ENCODE data around the gene TTC29. TPM values are rescaled to one million over a fixed set of nuclear protein-coding genes. Genes with fewer than 3 reads are reported as not detected.

The TTC29 gene
- total RNA-seq, 3 donors from 2014 or later, result 0.29 TPM; not detected in 2

DNA sequence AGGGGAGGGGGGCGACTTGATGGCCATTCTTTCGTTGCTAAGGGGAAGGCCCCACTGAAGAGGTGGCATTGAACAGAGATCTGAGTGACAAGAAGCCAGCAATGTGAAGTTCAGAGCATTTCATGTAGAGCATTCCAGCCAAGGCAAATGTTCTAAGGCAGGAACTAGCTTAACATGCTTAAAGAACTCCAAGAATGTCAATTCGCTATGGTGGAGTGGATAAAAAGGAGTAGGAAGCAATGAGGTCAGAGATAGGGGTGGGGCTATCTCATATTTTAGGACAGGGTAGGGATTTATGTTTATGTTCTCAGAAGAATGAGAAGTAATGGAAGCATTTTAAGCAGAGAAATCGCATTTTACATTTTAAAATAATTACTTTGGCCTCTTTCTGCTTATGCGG lies 130.9 kb downstream of the TTC29 start:
- Histone ChIP-seq H3K27ac (no peak overlapping the region), H3K9me3 (no peaks in the 10 kb centered on the region), H3K4me1 (no peaks in the 10 kb centered on the region), H3K4me3 (no peak overlapping the region), H3K36me3 (no peaks in the 10 kb centered on the region), H3K27me3 (no peaks in the 10 kb centered on the region)
- TF ChIP-seq, protein P1, sequence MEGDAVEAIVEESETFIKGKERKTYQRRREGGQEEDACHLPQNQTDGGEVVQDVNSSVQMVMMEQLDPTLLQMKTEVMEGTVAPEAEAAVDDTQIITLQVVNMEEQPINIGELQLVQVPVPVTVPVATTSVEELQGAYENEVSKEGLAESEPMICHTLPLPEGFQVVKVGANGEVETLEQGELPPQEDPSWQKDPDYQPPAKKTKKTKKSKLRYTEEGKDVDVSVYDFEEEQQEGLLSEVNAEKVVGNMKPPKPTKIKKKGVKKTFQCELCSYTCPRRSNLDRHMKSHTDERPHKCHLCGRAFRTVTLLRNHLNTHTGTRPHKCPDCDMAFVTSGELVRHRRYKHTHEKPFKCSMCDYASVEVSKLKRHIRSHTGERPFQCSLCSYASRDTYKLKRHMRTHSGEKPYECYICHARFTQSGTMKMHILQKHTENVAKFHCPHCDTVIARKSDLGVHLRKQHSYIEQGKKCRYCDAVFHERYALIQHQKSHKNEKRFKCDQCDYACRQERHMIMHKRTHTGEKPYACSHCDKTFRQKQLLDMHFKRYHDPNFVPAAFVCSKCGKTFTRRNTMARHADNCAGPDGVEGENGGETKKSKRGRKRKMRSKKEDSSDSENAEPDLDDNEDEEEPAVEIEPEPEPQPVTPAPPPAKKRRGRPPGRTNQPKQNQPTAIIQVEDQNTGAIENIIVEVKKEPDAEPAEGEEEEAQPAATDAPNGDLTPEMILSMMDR (IDR thresholded peaks at IDR 0.05), result no peak
- no peak for TF ChIP-seq POLR2A (IDR thresholded peaks at IDR 0.05)
- TF ChIP-seq POLR2AphosphoS5 (IDR thresholded peaks at IDR 0.05), result no peak
- intact Hi-C loops (cut with DNase I; ENCODE audit: low total_unique reads), result no loop called here
- no peak for DNase-seq (ENCODE audit: low spot score in 2 of 2)

DNA sequence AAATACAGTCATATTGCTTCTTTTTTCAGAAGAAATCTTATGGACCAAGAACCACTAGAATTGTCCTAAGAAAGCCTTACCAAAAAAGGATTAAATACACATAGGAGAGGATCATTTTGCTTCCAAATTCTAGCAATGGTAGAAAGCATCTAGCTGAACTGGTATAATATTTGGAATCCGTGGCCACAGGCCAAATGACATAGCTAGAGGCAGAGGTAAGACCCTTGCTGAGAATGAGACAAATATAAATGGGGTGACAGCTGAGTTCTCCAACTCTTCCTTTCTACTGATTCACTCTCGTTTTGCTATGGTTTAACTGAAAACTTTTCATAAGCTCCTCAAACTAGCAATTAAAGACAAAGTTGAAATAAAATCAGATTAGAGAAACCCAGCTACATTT lies 150.0 kb downstream of the TTC29 start:
- intact Hi-C loops (cut with DNase I; ENCODE audit: low total_unique reads), result no loop called here
- TF ChIP-seq POLR2AphosphoS5 (IDR thresholded peaks at IDR 0.05), result no peak
- TF ChIP-seq POLR2A (IDR thresholded peaks at IDR 0.05), result no peak
- TF ChIP-seq, protein P1 (IDR thresholded peaks at IDR 0.05), result no peak
- Histone ChIP-seq H3K4me1 (no peaks in the 10 kb centered on the region), H3K9me3 (no peaks in the 10 kb centered on the region), H3K4me3 (no peak overlapping the region), H3K27me3 (no peaks in the 10 kb centered on the region), H3K27ac (no peak overlapping the region), H3K36me3 (no peaks in the 10 kb centered on the region)
- no peak for DNase-seq (ENCODE audit: low spot score in 2 of 2)

DNA sequence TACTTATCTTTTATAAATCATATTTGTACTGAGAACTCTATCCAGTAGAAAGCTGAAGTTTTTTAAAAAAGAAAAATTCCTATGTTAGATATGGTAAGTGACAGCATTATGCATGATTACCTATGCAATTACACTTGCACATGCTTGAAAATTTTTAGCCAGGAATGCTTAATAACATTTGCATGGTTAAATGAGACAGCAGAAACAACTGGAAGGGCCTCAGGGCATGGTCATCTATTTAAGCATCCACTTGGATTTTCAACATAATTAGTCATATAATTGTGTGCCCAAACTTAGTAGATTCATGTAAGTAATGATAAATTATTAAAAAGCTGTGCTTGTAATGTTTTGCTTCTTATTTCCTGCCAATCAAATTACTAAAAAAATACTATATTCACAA lies 151.9 kb downstream of the TTC29 start:
- no peaks in the 10 kb centered on the region for H3K4me1 ChIP-seq
- no peak for DNase-seq (ENCODE audit: low spot score in 2 of 2)
- H3K9me3 ChIP-seq, result no peaks in the 10 kb centered on the region
- no peaks in the 10 kb centered on the region for H3K27me3 ChIP-seq
- intact Hi-C loops (cut with DNase I; ENCODE audit: low total_unique reads), result no loop called here
- no peak overlapping the region for H3K4me3 ChIP-seq
- H3K27ac ChIP-seq, result no peak overlapping the region
- H3K36me3 ChIP-seq, result no peaks in the 10 kb centered on the region
- TF ChIP-seq, protein P1 (IDR thresholded peaks at IDR 0.05), result no peak
- no peak for TF ChIP-seq POLR2AphosphoS5 (IDR thresholded peaks at IDR 0.05)
- no peak for TF ChIP-seq POLR2A (IDR thresholded peaks at IDR 0.05)

DNA sequence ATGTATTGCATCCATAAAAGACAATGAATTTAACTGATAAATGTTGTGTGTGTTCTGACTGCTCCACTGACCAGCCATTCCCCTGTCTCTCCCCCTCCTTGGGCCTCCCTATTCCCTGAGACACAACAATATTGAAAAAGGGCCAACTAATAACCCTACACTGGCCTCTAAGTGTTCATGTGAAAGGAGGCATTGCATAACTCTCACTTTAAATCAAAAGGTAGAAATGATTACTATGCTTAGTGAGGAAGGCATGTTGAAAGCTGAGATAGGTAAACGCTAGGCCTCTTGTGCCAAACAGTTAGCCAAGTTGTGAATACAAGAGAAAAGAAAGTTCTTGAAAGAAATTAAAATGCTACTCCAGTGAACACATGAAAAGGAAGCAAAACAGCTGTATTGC lies 154.2 kb downstream of the TTC29 start:
- TF ChIP-seq, protein P1 (IDR thresholded peaks at IDR 0.05), result no peak
- no peak for TF ChIP-seq POLR2A (IDR thresholded peaks at IDR 0.05)
- no peak for TF ChIP-seq POLR2AphosphoS5 (IDR thresholded peaks at IDR 0.05)
- DNase-seq (ENCODE audit: low spot score in 2 of 2), result no peak
- H3K27me3 ChIP-seq, result no peaks in the 10 kb centered on the region
- H3K36me3 ChIP-seq, result no peaks in the 10 kb centered on the region
- intact Hi-C loops (cut with DNase I; ENCODE audit: low total_unique reads), result no loop called here
- H3K9me3 ChIP-seq, result no peaks in the 10 kb centered on the region
- H3K4me1 ChIP-seq, result no peaks in the 10 kb centered on the region
- no peak overlapping the region for H3K27ac ChIP-seq
- no peak overlapping the region for H3K4me3 ChIP-seq

DNA sequence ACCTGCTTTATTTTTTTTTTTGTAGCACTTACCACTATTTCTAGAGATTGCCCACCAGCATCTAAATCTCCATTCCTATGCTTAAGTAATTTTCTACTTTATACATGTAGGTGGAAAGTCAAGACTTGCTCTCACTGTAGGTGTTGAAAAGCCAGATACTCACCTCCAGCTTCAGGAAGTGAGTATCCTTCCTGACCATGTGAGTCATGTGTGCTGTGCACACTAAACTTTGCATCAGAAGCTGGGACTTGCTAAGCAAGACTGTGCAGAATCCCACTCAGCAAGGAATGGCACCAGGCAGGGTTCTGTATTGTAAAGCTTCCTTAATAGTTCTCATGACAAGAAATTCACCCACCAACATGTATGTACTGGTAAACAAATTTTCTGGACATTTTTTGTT lies 155.1 kb downstream of the TTC29 start:
- H3K27me3 ChIP-seq, result no peaks in the 10 kb centered on the region
- no peak overlapping the region for H3K4me3 ChIP-seq
- H3K27ac ChIP-seq, result no peak overlapping the region
- H3K9me3 ChIP-seq, result no peaks in the 10 kb centered on the region
- DNase-seq (ENCODE audit: low spot score in 2 of 2), result no peak
- H3K36me3 ChIP-seq, result no peaks in the 10 kb centered on the region
- H3K4me1 ChIP-seq, result no peaks in the 10 kb centered on the region
- TF ChIP-seq POLR2A (IDR thresholded peaks at IDR 0.05) (no peak), POLR2AphosphoS5 (IDR thresholded peaks at IDR 0.05) (no peak)
- TF ChIP-seq, protein P1 (IDR thresholded peaks at IDR 0.05), result no peak
- intact Hi-C loops (cut with DNase I; ENCODE audit: low total_unique reads), result no loop called here

Data from breast epithelium (tissue), 4 donors.